Transverse colon (tissue), 4 donors: ENCODE measurements around the gene ECM2. TPM values are rescaled to one million over a fixed set of nuclear protein-coding genes. Genes with fewer than 3 reads are reported as not detected.

Experiments
- DNase-seq: peaks from one replicate; pipeline ENCODE4 v3.0.0-alpha.2; 2019
- H3K27ac ChIP-seq, 4 donors: fragments of 200-600 bp; sonication (generic); 2 replicates each; pipeline ENCODE4 v1.5.1; 2016 to 2018; ENCODE audit warnings: inconsistent platforms in 4 of 4
- H3K27me3 ChIP-seq: fragments of 200-600 bp; sonication (generic); 2 replicates; pipeline ENCODE4 v1.5.1; 2017; ENCODE audit warnings: inconsistent platforms
- H3K36me3 ChIP-seq, 4 donors: fragments of 200-600 bp; sonication (generic); 2 replicates each; pipeline ENCODE4 v1.5.1; 2017 to 2019; ENCODE audit warnings: inconsistent platforms in 4 of 4
- H3K4me1 ChIP-seq, 4 donors: fragments of 200-600 bp; sonication (generic); 2 replicates each; pipeline ENCODE4 v1.5.1; 2017 to 2020; ENCODE audit warnings: inconsistent platforms in 4 of 4
- H3K4me3 ChIP-seq, 4 donors: fragments of 200-600 bp; sonication (generic); 1 replicate in 1 of 4; 2 replicates in 3 of 4; pipeline versions ENCODE4 v1.5.1 to v1.6.1; 2017 to 2019; ENCODE audit warnings: inconsistent platforms in 4 of 4
- H3K9me3 ChIP-seq, 2 donors: fragments of 200-600 bp; sonication (generic); 2 replicates each; pipeline ENCODE4 v1.5.1; 2017 to 2019; ENCODE audit warnings: inconsistent platforms in 2 of 2
- EP300 ChIP-seq: sonication (generic); formaldehyde crosslinking; IDR thresholded peaks from one replicate; pipeline ENCODE4 v1.6.1; 2017; ENCODE audit warnings: antibody characterized with exemption, low read depth
- POLR2A ChIP-seq: fragments of 450-650 bp; IDR thresholded peaks from one replicate; pipeline ENCODE4 v1.6.1; 2016; ENCODE audit warnings: antibody characterized with exemption, mild to moderate bottlenecking, moderate library complexity
- POLR2AphosphoS5 ChIP-seq, 3 donors: sonication (generic); formaldehyde crosslinking; IDR thresholded peaks; one replicate each; pipeline ENCODE4 v1.6.1; 2016; ENCODE audit warnings: antibody characterized with exemption in 3 of 3
- WGBS, 2 donors: methylation state at CpG; one replicate each; pipeline ENCODE4 v1.1.5; 2018; ENCODE audit warnings: low coverage in 1 of 2; 5-methylcytosine and 5-hydroxymethylcytosine counted together
- in situ Hi-C, 4 donors: fragments of 200-750 bp; cut with MboI; loops; one replicate each; pipeline versions ENCODE4 v1.15.0 to v1.15.1; 2017; ENCODE audit warnings: low sequenced_read_pairs in 3 of 4, low pct_ligation_motif_present in 1 of 4, low pct_unique_long_range_greater_than_20kb in 1 of 4
- intact Hi-C: fragments of 100-400 bp; cut with DNase I; formaldehyde crosslinking; loops from one replicate; pipeline ENCODE4 v1.15.1; 2023; ENCODE audit warnings: low total_unique reads
- total RNA-seq, 4 donors: library from RNA; depleted of rRNA; stranded (reverse); fragments of >200 nt; gene quantifications; one replicate each; pipeline ENCODE4 v1.1.0, GENCODE V29; 2016
- TF ChIP-seq, protein P1 (sequence below), 5 experiments: fragments of 200-600 bp in 3 of 5; fragments of 450-650 bp in 2 of 5; sonication (generic) in 3 of 5; IDR thresholded peaks; 1 replicate in 2 of 5; 2 replicates in 3 of 5; pipeline ENCODE4 v1.5.1; 2016 to 2017; ENCODE audit warnings: antibody characterized with exemption in 5 of 5, inconsistent platforms in 3 of 5, mild to moderate bottlenecking in 2 of 5, moderate library complexity in 1 of 5

ECM2 gene
- total RNA-seq, 4 donors from 2014 or later: 0.37 to 7.2 (median 3.1) TPM

DNA sequence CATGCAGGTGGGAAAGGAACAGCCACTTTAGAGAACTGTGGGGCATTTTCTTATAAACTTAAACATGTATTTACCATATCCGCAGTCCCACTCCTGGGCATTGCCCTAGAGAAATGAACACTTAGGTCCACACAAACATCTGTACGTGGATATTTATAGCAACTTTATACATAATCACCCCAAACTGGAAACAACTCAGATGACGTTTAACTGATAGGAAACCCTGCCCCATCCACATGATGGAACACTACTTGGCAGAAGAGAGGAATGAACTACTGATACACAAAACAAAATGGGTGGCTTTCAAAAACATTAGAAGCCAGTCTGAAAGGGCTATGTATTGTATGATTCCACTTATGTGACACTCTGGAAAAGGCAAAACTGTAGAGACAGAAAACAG, 22.4 kb downstream of the ECM2 start:
- no peaks in the 10 kb centered on the region for H3K27me3 ChIP-seq
- TF ChIP-seq EP300 (no peak), POLR2AphosphoS5 (IDR thresholded peaks at IDR 0.05) (no peak), POLR2A (no peak)
- TF ChIP-seq, protein P1, sequence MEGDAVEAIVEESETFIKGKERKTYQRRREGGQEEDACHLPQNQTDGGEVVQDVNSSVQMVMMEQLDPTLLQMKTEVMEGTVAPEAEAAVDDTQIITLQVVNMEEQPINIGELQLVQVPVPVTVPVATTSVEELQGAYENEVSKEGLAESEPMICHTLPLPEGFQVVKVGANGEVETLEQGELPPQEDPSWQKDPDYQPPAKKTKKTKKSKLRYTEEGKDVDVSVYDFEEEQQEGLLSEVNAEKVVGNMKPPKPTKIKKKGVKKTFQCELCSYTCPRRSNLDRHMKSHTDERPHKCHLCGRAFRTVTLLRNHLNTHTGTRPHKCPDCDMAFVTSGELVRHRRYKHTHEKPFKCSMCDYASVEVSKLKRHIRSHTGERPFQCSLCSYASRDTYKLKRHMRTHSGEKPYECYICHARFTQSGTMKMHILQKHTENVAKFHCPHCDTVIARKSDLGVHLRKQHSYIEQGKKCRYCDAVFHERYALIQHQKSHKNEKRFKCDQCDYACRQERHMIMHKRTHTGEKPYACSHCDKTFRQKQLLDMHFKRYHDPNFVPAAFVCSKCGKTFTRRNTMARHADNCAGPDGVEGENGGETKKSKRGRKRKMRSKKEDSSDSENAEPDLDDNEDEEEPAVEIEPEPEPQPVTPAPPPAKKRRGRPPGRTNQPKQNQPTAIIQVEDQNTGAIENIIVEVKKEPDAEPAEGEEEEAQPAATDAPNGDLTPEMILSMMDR (IDR thresholded peaks at IDR 0.05): no peak
- H3K36me3 ChIP-seq: no peaks in the 10 kb centered on the region
- DNase-seq: no peak
- no peak overlapping the region for H3K27ac ChIP-seq
- intact Hi-C loops: no loop called here
- in situ Hi-C loops: no loop called here
- no peak overlapping the region for H3K4me3 ChIP-seq
- H3K4me1 ChIP-seq: peaks cover 1 to 19% (median 13%) of the 10 kb centered on the region in 4 donors
- no peaks in the 10 kb centered on the region for H3K9me3 ChIP-seq
- 72% methylated on average over 3 of the region's 3 CpGs; no CpG with 5 or more reads in 1 of the 2 donors for WGBS, 2 donors

DNA sequence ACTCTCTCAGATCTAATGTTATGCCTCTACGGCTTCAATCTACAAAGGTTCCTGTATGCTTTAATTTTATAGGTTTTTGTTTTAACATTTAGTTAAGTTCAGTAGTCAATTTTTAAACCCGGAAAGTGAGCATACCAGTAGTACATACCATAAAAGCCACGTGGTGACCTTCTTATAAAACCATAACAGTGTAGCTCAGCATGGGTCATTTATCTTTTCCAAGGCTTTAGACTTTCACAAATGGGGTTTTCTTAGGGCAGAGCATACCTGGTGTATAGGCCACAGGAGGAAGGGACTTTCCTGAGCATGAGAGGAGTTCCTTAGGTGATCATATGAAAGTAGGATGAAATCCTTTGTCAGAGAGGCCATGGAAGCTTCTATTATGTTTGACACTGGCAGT, 23.2 kb downstream of the ECM2 start:
- no peak overlapping the region for H3K4me3 ChIP-seq
- no peak for DNase-seq
- H3K9me3 ChIP-seq: no peaks in the 10 kb centered on the region
- intact Hi-C loops (no loop called here), in situ Hi-C loops (no loop called here)
- H3K27me3 ChIP-seq: no peaks in the 10 kb centered on the region
- H3K36me3 ChIP-seq: no peaks in the 10 kb centered on the region
- no peak for TF ChIP-seq POLR2A
- TF ChIP-seq EP300: no peak
- TF ChIP-seq, protein P1 (IDR thresholded peaks at IDR 0.05): no peak
- no peak for TF ChIP-seq POLR2AphosphoS5 (IDR thresholded peaks at IDR 0.05)
- H3K27ac ChIP-seq: peak overlapping the region in 2 of 4 donors; percentile 23 to 43
- WGBS, 2 donors: 50 to 51% methylated on average over 3 of the region's 3 CpGs
- H3K4me1 ChIP-seq: peaks cover 4 to 26% (median 20%) of the 10 kb centered on the region in 4 donors

GRCh38 chr9:92510747-92511146, 25.0 kb downstream of the ECM2 start:
- intact Hi-C loops: no loop called here
- in situ Hi-C loops: no loop called here
- no peaks in the 10 kb centered on the region for H3K36me3 ChIP-seq
- no peak for TF ChIP-seq POLR2AphosphoS5 (IDR thresholded peaks at IDR 0.05)
- TF ChIP-seq POLR2A: no peak
- TF ChIP-seq, protein P1 (IDR thresholded peaks at IDR 0.05): no peak
- TF ChIP-seq EP300: no peak
- H3K27me3 ChIP-seq: no peaks in the 10 kb centered on the region
- no peak for DNase-seq
- no peak overlapping the region for H3K4me3 ChIP-seq
- H3K9me3 ChIP-seq: no peaks in the 10 kb centered on the region
- H3K27ac ChIP-seq: no peak overlapping the region
- H3K4me1 ChIP-seq: peaks cover 11 to 41% (median 30%) of the 10 kb centered on the region in 4 donors

- TF ChIP-seq POLR2AphosphoS5 (IDR thresholded peaks at IDR 0.05) (no peak), POLR2A (no peak), EP300 (no peak)
- TF ChIP-seq, protein P1 (IDR thresholded peaks at IDR 0.05): no peak
- Histone ChIP-seq H3K27ac (no peak overlapping the region), H3K4me1 (peaks cover 11 to 51% (median 32%) of the 10 kb centered on the region in 4 donors), H3K27me3 (no peaks in the 10 kb centered on the region), H3K4me3 (no peak overlapping the region), H3K9me3 (no peaks in the 10 kb centered on the region), H3K36me3 (no peaks in the 10 kb centered on the region)
- in situ Hi-C loops (loop anchor here in 1 of 4 donors (10.0 kb wide), 1 partner anchor 126 kb away; no protein-coding TSS in a partner anchor), intact Hi-C loops (loop anchor here (10.0 kb wide), 1 partner anchor 106 kb away; no protein-coding TSS in a partner anchor)
- DNase-seq: no peak
- WGBS, 2 donors: 91 to 95% methylated on average over 4 to 5 of the region's 5 CpGs
Observed at GRCh38 chr9:92509050-92509449, 26.7 kb downstream of the ECM2 start.
